HCT116 (cell line): ENCODE data around the gene PKNOX2. TPM values are rescaled to one million over a fixed set of nuclear protein-coding genes. Genes with fewer than 3 reads are reported as not detected.

Source experiments
- ATAC-seq: fragments of 200-7000 bp; cut with Tn5 transposase; 2 replicates; pipeline ENCODE4 v1.9.1; 2020; ENCODE audit warnings: mild to moderate bottlenecking, moderate library complexity
- BruUV-seq: library from RNA; stranded (reverse); fragments of 400-500 nt; replicated peaks from 2 replicates; lab custom pipeline; 2021; lab: Mats Ljungman, UMichigan
- CTCF ChIA-PET: fragments of 300-600 bp; sonication (Branson Sonifier 250); formaldehyde crosslinking; loops from one replicate; lab custom pipeline; 2021; ENCODE audit warnings: antibody characterized with exemption; lab: Charles Lee
- POLR2A ChIA-PET: fragments of 300-600, 350-600 bp; sonication (Branson Sonifier 250); formaldehyde crosslinking; loops from one replicate; lab custom pipeline; 2021; ENCODE audit warnings: antibody characterized with exemption; lab: Charles Lee
- RAD21 ChIA-PET, 2 experiments: fragments of 300-600 bp; sonication (Branson Sonifier 250); formaldehyde crosslinking; loops; one replicate each; lab custom pipeline; 2023; ENCODE audit warnings: low total read pairs in 2 of 2; ENCODE audit not compliant: uncharacterized antibody in 2 of 2, unreplicated experiment in 2 of 2, low non-redundant PET in 1 of 2; lab: Charles Lee
- DNase-seq: peaks from one replicate; pipeline ENCODE4 v3.0.0-alpha.2; 2010; ENCODE audit warnings: low read depth, low spot score
- H2AFZ ChIP-seq: fragments of 200-600 bp; shearing (Covaris generic), sonication (generic); 2 replicates; pipeline ENCODE4 v1.6.1; 2017; ENCODE audit warnings: low read depth, mixed run types, mixed read lengths, antibody characterized with exemption, low read length; ENCODE audit not compliant: poor library complexity, severe bottlenecking
- H3K27ac ChIP-seq: 2 replicates; pipeline ENCODE4 v1.5.1; 2012; ENCODE audit warnings: low read depth, low read length
- H3K27me3 ChIP-seq: fragments of 200-600 bp; sonication (generic); 2 replicates; pipeline ENCODE4 v1.6.1; 2016; ENCODE audit warnings: mixed run types, low read length, mixed read lengths; ENCODE audit not compliant: insufficient read depth
- H3K36me3 ChIP-seq, 2 experiments: fragments of 200-500 bp in 1 of 2; fragments of 200-600 bp in 1 of 2; sonication (Bioruptor generic) in 1 of 2; sonication (generic) in 1 of 2; 2 replicates each; pipeline versions ENCODE4 v1.5.1 to v1.6.1; 2014 to 2016; ENCODE audit warnings: low read length in 2 of 2, inconsistent platforms in 1 of 2, mixed read lengths in 1 of 2, mixed run types in 1 of 2; ENCODE audit not compliant: insufficient read depth in 2 of 2, control insufficient read depth in 1 of 2
- H3K4me1 ChIP-seq, 2 experiments: fragments of 200-600 bp in 1 of 2; sonication (generic) in 1 of 2; 2 replicates each; pipeline versions ENCODE4 v1.5.1 to v1.6.1; 2012 to 2017; ENCODE audit warnings: low read length in 2 of 2, inconsistent platforms in 1 of 2, mild to moderate bottlenecking in 1 of 2, mixed read lengths in 1 of 2, mixed run types in 1 of 2, moderate library complexity in 1 of 2; ENCODE audit not compliant: insufficient read depth in 2 of 2, control insufficient read depth in 1 of 2
- H3K4me2 ChIP-seq: fragments of 200-600 bp; sonication (generic); 2 replicates; pipeline ENCODE4 v1.6.1; 2017; ENCODE audit warnings: mixed run types, low read length, mixed read lengths
- H3K4me3 ChIP-seq, 2 experiments: fragments of 200-600 bp in 1 of 2; sonication (generic) in 1 of 2; replicated peaks in 1 of 2; 2 replicates each; pipeline ENCODE4 v1.5.1; 2011 to 2016; ENCODE audit warnings: low read length in 2 of 2, control low read depth in 1 of 2, low read depth in 1 of 2, mild to moderate bottlenecking in 1 of 2, mixed read lengths in 1 of 2, mixed run types in 1 of 2
- H3K79me2 ChIP-seq: fragments of 200-600 bp; sonication (generic); 2 replicates; pipeline ENCODE4 v1.6.1; 2017; ENCODE audit warnings: mild to moderate bottlenecking, mixed run types, low read length, moderate library complexity, mixed read lengths; ENCODE audit not compliant: insufficient read depth
- H3K9ac ChIP-seq: fragments of 200-600 bp; sonication (generic); 2 replicates; pipeline ENCODE4 v1.6.1; 2016; ENCODE audit warnings: low read length, mixed read lengths
- H3K9me2 ChIP-seq: fragments of 200-600 bp; sonication (generic), shearing (Covaris generic); 2 replicates; pipeline ENCODE4 v1.6.1; 2017; ENCODE audit warnings: mixed run types, mild to moderate bottlenecking, moderate library complexity; ENCODE audit not compliant: insufficient read depth
- H3K9me3 ChIP-seq, 2 experiments: fragments of 200-500 bp in 1 of 2; fragments of 200-600 bp in 1 of 2; sonication (Bioruptor generic) in 1 of 2; sonication (generic) in 1 of 2; 2 replicates each; pipeline ENCODE4 v1.6.1; 2014 to 2017; ENCODE audit warnings: low read length in 2 of 2, mixed read lengths in 2 of 2, inconsistent platforms in 1 of 2, low read depth in 1 of 2, mild to moderate bottlenecking in 1 of 2, mixed run types in 1 of 2, moderate library complexity in 1 of 2; ENCODE audit not compliant: control insufficient read depth in 1 of 2, insufficient read depth in 1 of 2
- H4K20me1 ChIP-seq: fragments of 200-600 bp; sonication (generic), shearing (Covaris generic); 2 replicates; pipeline ENCODE4 v1.6.1; 2017; ENCODE audit warnings: mixed run types, mild to moderate bottlenecking, moderate library complexity; ENCODE audit not compliant: insufficient read depth
- ATF3 ChIP-seq: IDR thresholded peaks from 2 replicates; pipeline ENCODE4 v1.6.1; 2012
- CBX3 ChIP-seq: IDR thresholded peaks from 2 replicates; pipeline ENCODE4 v1.6.1; 2012; ENCODE audit warnings: low read depth
- CEBPB ChIP-seq: IDR thresholded peaks from 2 replicates; pipeline ENCODE4 v1.6.1; 2012; ENCODE audit warnings: low read depth
- CTCF ChIP-seq, 3 experiments: fragments of 200-600 bp in 1 of 3; sonication (generic) in 1 of 3; IDR thresholded peaks in 2 of 3; conservative IDR thresholded peaks in 1 of 3; 2 replicates each; pipeline ENCODE4 v1.5.1; 2012 to 2017; ENCODE audit warnings: low read depth in 2 of 3, low read length in 2 of 3, antibody characterized with exemption in 1 of 3, borderline replicate concordance in 1 of 3, control low read depth in 1 of 3, mild to moderate bottlenecking in 1 of 3, mixed read lengths in 1 of 3, mixed run types in 1 of 3, moderate library complexity in 1 of 3; ENCODE audit not compliant: insufficient read depth in 1 of 3
- EGR1 ChIP-seq: IDR thresholded peaks from 2 replicates; pipeline ENCODE4 v1.6.1; 2012; ENCODE audit warnings: low read depth
- EZH2 ChIP-seq: fragments of 200-600 bp; sonication (generic); IDR thresholded peaks from 2 replicates; pipeline ENCODE4 v1.6.1; 2017; ENCODE audit warnings: antibody characterized with exemption, mixed run types
- JUND ChIP-seq: IDR thresholded peaks from 2 replicates; pipeline ENCODE4 v1.6.1; 2012
- MAX ChIP-seq: IDR thresholded peaks from 2 replicates; pipeline ENCODE4 v1.6.1; 2012
- POLR2A ChIP-seq: IDR thresholded peaks from 2 replicates; pipeline ENCODE4 v1.7.0; 2011; ENCODE audit warnings: borderline replicate concordance; ENCODE audit not compliant: insufficient read depth, insufficient read length; ENCODE audit errors: extremely low read depth
- POLR2AphosphoS5 ChIP-seq: IDR thresholded peaks from 2 replicates; pipeline ENCODE4 v1.6.1; 2011; ENCODE audit warnings: mild to moderate bottlenecking, low read depth, low read length, moderate library complexity
- RAD21 ChIP-seq: IDR thresholded peaks from 2 replicates; pipeline ENCODE4 v1.6.1; 2012; ENCODE audit warnings: low read depth, mild to moderate bottlenecking
- REST ChIP-seq: IDR thresholded peaks from 2 replicates; pipeline ENCODE4 v1.6.1; 2012; ENCODE audit warnings: low read depth
- SIN3A ChIP-seq: IDR thresholded peaks from 2 replicates; pipeline ENCODE4 v1.6.1; 2012; ENCODE audit warnings: low read depth
- SP1 ChIP-seq: IDR thresholded peaks from 2 replicates; pipeline ENCODE4 v1.6.1; 2012; ENCODE audit warnings: low read depth
- SRF ChIP-seq: IDR thresholded peaks from 2 replicates; pipeline ENCODE4 v1.6.1; 2012; ENCODE audit warnings: low read depth
- TCF7L2 ChIP-seq: IDR thresholded peaks from 2 replicates; pipeline ENCODE4 v1.7.0; 2011; ENCODE audit warnings: borderline replicate concordance, inconsistent platforms; ENCODE audit not compliant: insufficient read depth, insufficient read length; ENCODE audit errors: extremely low read depth
- YY1 ChIP-seq: IDR thresholded peaks from 2 replicates; pipeline ENCODE4 v1.6.1; 2011; ENCODE audit warnings: low read length, low read depth, moderate library complexity, mild to moderate bottlenecking; ENCODE audit not compliant: insufficient replicate concordance; ENCODE audit errors: extremely low read depth
- ZFX ChIP-seq: fragments of 450-650 bp; IDR thresholded peaks from 2 replicates; pipeline ENCODE4 v1.6.1; 2017
- intact Hi-C: fragments of 100-400 bp; cut with micrococcal nuclease; formaldehyde crosslinking; loops from 2 replicates; pipeline ENCODE4 v1.10.0; 2022
- total RNA-seq: library from RNA; stranded (reverse); gene quantifications from one replicate; pipeline ENCODE4 v1.2.1, GENCODE V29; 2021; ENCODE audit not compliant: unreplicated experiment

Gene PKNOX2
- total RNA-seq, 1 experiment from 2014 or later = 0.20 TPM

- ATAC-seq = no peak
- Histone ChIP-seq H3K4me2 (no peak overlapping the region), H3K9me3 (no peaks in the 10 kb centered on the region), H3K79me2 (no peaks in the 10 kb centered on the region), H3K4me3 (no peak overlapping the region), H3K36me3 (no peaks in the 10 kb centered on the region), H2AFZ (no peak overlapping the region), H3K9me2 (no peaks in the 10 kb centered on the region), H4K20me1 (no peaks in the 10 kb centered on the region), H3K4me1 (no peaks in the 10 kb centered on the region), H3K27me3 (peaks cover 6% of the 10 kb centered on the region; the same call in 1 of the 2 replicates), H3K9ac (no peak overlapping the region), H3K27ac (no peak overlapping the region)
- no peak for TF ChIP-seq EZH2
- no peak for TF ChIP-seq CBX3
- no peak for TF ChIP-seq TCF7L2
- no peak for TF ChIP-seq JUND
- TF ChIP-seq CTCF (IDR thresholded peaks at IDR 0.05 in 2 of 3, conservative IDR thresholded peaks at IDR 0.05 in 1 of 3; ENCODE audit: borderline replicate concordance in 1 of 3, insufficient read depth in 1 of 3, low read depth in 2 of 3, low read length in 2 of 3) = no peak
- TF ChIP-seq SRF = no peak
- no peak for TF ChIP-seq ZFX
- TF ChIP-seq REST = no peak
- no peak for TF ChIP-seq MAX
- no peak for TF ChIP-seq RAD21
- no peak for TF ChIP-seq SP1
- TF ChIP-seq EGR1 = no peak
- TF ChIP-seq ATF3 = no peak
- TF ChIP-seq YY1 = no peak
- TF ChIP-seq SIN3A = no peak
- no peak for TF ChIP-seq POLR2AphosphoS5
- no peak for TF ChIP-seq POLR2A
- TF ChIP-seq CEBPB = no peak
- CTCF ChIA-PET = no interaction called here
- intact Hi-C loops = no loop called here
- RAD21 ChIA-PET = no interaction called here
- no TSS peak for BruUV-seq
- no peak for DNase-seq
- POLR2A ChIA-PET = no interaction called here
Measured at GRCh38 chr11:125263268-125263790, 98.8 kb downstream of the PKNOX2 start.
